MM.1S (cell line): ENCODE measurements around the gene TRAPPC10.

Source experiments
- DNase-seq: peaks from one replicate; pipeline ENCODE4 v3.0.0-alpha.2; 2015
- H2AFZ ChIP-seq: fragments of 300-600 bp; sonication (generic); 2 replicates; pipeline ENCODE4 v1.6.0; 2016; ENCODE audit warnings: antibody characterized with exemption, low read length
- H3F3A ChIP-seq: fragments of 300-600 bp; sonication (generic); 2 replicates; pipeline ENCODE4 v1.6.1; 2016; ENCODE audit warnings: mild to moderate bottlenecking, antibody characterized with exemption, low read length, moderate library complexity, mixed read lengths; ENCODE audit not compliant: insufficient read depth
- H3K27ac ChIP-seq: fragments of 300-600 bp; sonication (generic); 2 replicates; pipeline ENCODE4 v1.5.1; 2016; ENCODE audit warnings: mild to moderate bottlenecking, low read length
- H3K27me3 ChIP-seq: fragments of 300-600 bp; sonication (generic); replicated peaks from 2 replicates; pipeline ENCODE4 v1.6.0; 2016; ENCODE audit warnings: low read length; ENCODE audit not compliant: insufficient read depth
- H3K36me3 ChIP-seq: fragments of 300-600 bp; sonication (generic); replicated peaks from 2 replicates; pipeline ENCODE4 v1.6.1; 2016; ENCODE audit warnings: mild to moderate bottlenecking, low read length, mixed read lengths; ENCODE audit not compliant: insufficient read depth
- H3K4me1 ChIP-seq: fragments of 300-600 bp; sonication (generic); 2 replicates; pipeline ENCODE4 v1.6.1; 2016; ENCODE audit warnings: low read length, mixed read lengths
- H3K4me2 ChIP-seq: fragments of 300-600 bp; sonication (generic); 2 replicates; pipeline ENCODE4 v1.6.0; 2016; ENCODE audit warnings: low read depth, low read length
- H3K4me3 ChIP-seq: fragments of 300-600 bp; sonication (generic); 2 replicates; pipeline ENCODE4 v1.5.1; 2016; ENCODE audit warnings: low read length, mixed read lengths
- H3K79me2 ChIP-seq: fragments of 300-600 bp; sonication (generic); 2 replicates; pipeline ENCODE4 v1.6.1; 2016; ENCODE audit warnings: mixed run types, low read length, mixed read lengths
- H3K9ac ChIP-seq: fragments of 300-600 bp; sonication (generic); 2 replicates; pipeline ENCODE4 v1.6.1; 2016; ENCODE audit warnings: low read length, mixed read lengths
- H3K9me2 ChIP-seq: fragments of 300-600 bp; sonication (generic); replicated peaks from 2 replicates; pipeline ENCODE4 v1.6.1; 2016; ENCODE audit warnings: mild to moderate bottlenecking, low read length, mixed read lengths; ENCODE audit not compliant: insufficient read depth
- H3K9me3 ChIP-seq: fragments of 300-600 bp; sonication (generic); replicated peaks from 2 replicates; pipeline ENCODE4 v1.6.1; 2016; ENCODE audit warnings: mild to moderate bottlenecking, low read length, mixed read lengths; ENCODE audit not compliant: insufficient read depth
- H4K20me1 ChIP-seq: fragments of 300-600 bp; sonication (generic); 2 replicates; pipeline ENCODE4 v1.6.1; 2016; ENCODE audit warnings: mild to moderate bottlenecking, low read length, moderate library complexity, mixed read lengths; ENCODE audit not compliant: insufficient read depth
- CTCF ChIP-seq: fragments of 300-600 bp; sonication (generic); IDR thresholded peaks from 2 replicates; pipeline ENCODE4 v1.5.1; 2016; ENCODE audit warnings: antibody characterized with exemption, low read length, mixed read lengths
- EZH2 ChIP-seq: fragments of 300-600 bp; sonication (generic); optimal IDR thresholded peaks from 2 replicates; pipeline ENCODE3; 2017; ENCODE audit warnings: low read depth, mild to moderate bottlenecking, antibody characterized with exemption, low read length, mixed read lengths
- EZH2phosphoT487 ChIP-seq: fragments of 300-600 bp; sonication (generic); IDR thresholded peaks from 2 replicates; pipeline ENCODE4 v1.6.1; 2018; ENCODE audit warnings: antibody characterized with exemption, low read length

The TRAPPC10 gene

GRCh38 chr21:43983860-43984420 lies 28.2 kb upstream of the TRAPPC10 start:
- Histone ChIP-seq H3F3A (peaks cover 5% of the 10 kb centered on the region), H3K79me2 (no peaks in the 10 kb centered on the region), H3K4me1 (no peaks in the 10 kb centered on the region), H2AFZ (no peak overlapping the region), H3K9me2 (no peaks in the 10 kb centered on the region), H3K9me3 (no peaks in the 10 kb centered on the region), H4K20me1 (no peaks in the 10 kb centered on the region), H3K27ac (no peak overlapping the region), H3K36me3 (no peaks in the 10 kb centered on the region), H3K4me3 (no peak overlapping the region), H3K4me2 (no peak overlapping the region), H3K27me3 (no peaks in the 10 kb centered on the region), H3K9ac (no peak overlapping the region)
- TF ChIP-seq EZH2phosphoT487 (no peak), EZH2 (no peak), CTCF (no peak)
- no peak for DNase-seq

- no peaks in the 10 kb centered on the region for H3K36me3 ChIP-seq
- no peak overlapping the region for H2AFZ ChIP-seq
- no peak overlapping the region for H3K4me3 ChIP-seq
- H3F3A ChIP-seq = peaks cover 5% of the 10 kb centered on the region
- no peak overlapping the region for H3K4me2 ChIP-seq
- DNase-seq = no peak
- H3K9me2 ChIP-seq = no peaks in the 10 kb centered on the region
- H3K79me2 ChIP-seq = no peaks in the 10 kb centered on the region
- no peak overlapping the region for H3K9ac ChIP-seq
- H4K20me1 ChIP-seq = no peaks in the 10 kb centered on the region
- TF ChIP-seq CTCF (no peak), EZH2 (no peak), EZH2phosphoT487 (no peak)
- H3K27me3 ChIP-seq = no peaks in the 10 kb centered on the region
- no peaks in the 10 kb centered on the region for H3K4me1 ChIP-seq
- H3K9me3 ChIP-seq = no peaks in the 10 kb centered on the region
- no peak overlapping the region for H3K27ac ChIP-seq
These were observed 27.0 kb upstream of the TRAPPC10 start for GRCh38 chr21:43984905-43985689.

- H3K9ac ChIP-seq = no peak overlapping the region
- no peaks in the 10 kb centered on the region for H3K9me2 ChIP-seq
- no peaks in the 10 kb centered on the region for H3K9me3 ChIP-seq
- H3K4me3 ChIP-seq = no peak overlapping the region
- H3K27me3 ChIP-seq = no peaks in the 10 kb centered on the region
- no peak overlapping the region for H3K4me2 ChIP-seq
- H3K4me1 ChIP-seq = no peaks in the 10 kb centered on the region
- no peaks in the 10 kb centered on the region for H3K36me3 ChIP-seq
- no peak overlapping the region for H2AFZ ChIP-seq
- TF ChIP-seq EZH2phosphoT487 (no peak), EZH2 (no peak), CTCF (no peak)
- H4K20me1 ChIP-seq = no peaks in the 10 kb centered on the region
- H3K27ac ChIP-seq = no peak overlapping the region
- H3K79me2 ChIP-seq = no peaks in the 10 kb centered on the region
- H3F3A ChIP-seq = peaks cover 5% of the 10 kb centered on the region
- DNase-seq = no peak
These were observed 26.3 kb upstream of the TRAPPC10 start for GRCh38 chr21:43985690-43986251.
